Gastroesophageal sphincter (tissue), 4 donors: ENCODE data around the gene ADAM12. TPM values are rescaled to one million over a fixed set of nuclear protein-coding genes. Genes with fewer than 3 reads are reported as not detected.
"Not testable (repeated sequence)": the region's sequence is repeated elsewhere in the genome, so short reads cannot be mapped to it uniquely, and the experiment has no call there.

Experiments used
- ATAC-seq: fragments of 150-250 bp; one replicate; pipeline ENCODE4 v1.9.1; 2016; ENCODE audit warnings: mild to moderate bottlenecking, moderate library complexity
- H3K27ac ChIP-seq, 4 donors: fragments of 200-600 bp; sonication (generic) in 3 of 4; 1 replicate in 3 of 4; 2 replicates in 1 of 4; pipeline ENCODE4 v1.5.1; 2016 to 2019
- H3K27me3 ChIP-seq: fragments of 200-600 bp; sonication (generic); one replicate; pipeline ENCODE4 v1.5.1; 2019
- H3K36me3 ChIP-seq, 2 donors: fragments of 200-600 bp; sonication (generic); one replicate each; pipeline ENCODE4 v1.5.1; 2019; ENCODE audit warnings: control low read depth in 1 of 2
- H3K4me1 ChIP-seq, 3 donors: fragments of 200-600 bp; sonication (generic); 1 replicate in 2 of 3; 2 replicates in 1 of 3; pipeline ENCODE4 v1.5.1; 2016 to 2019; ENCODE audit warnings: control low read depth in 2 of 3
- H3K4me3 ChIP-seq, 2 donors: fragments of 200-600 bp; sonication (generic); one replicate each; pipeline ENCODE4 v1.5.1; 2019; ENCODE audit warnings: mild to moderate bottlenecking in 1 of 2, moderate library complexity in 1 of 2
- H3K9me3 ChIP-seq, 3 donors: fragments of 200-600 bp; sonication (generic); one replicate each; pipeline ENCODE4 v1.5.1; 2017 to 2019; ENCODE audit warnings: control low read depth in 2 of 3
- CTCF ChIP-seq, 4 experiments: fragments of 200-600 bp in 2 of 4; fragments of 450-650 bp in 2 of 4; sonication (generic) in 1 of 4; IDR thresholded peaks; one replicate each; pipeline ENCODE4 v1.5.1; 2017 to 2019; ENCODE audit warnings: antibody characterized with exemption in 4 of 4, mild to moderate bottlenecking in 2 of 4, moderate library complexity in 2 of 4
- EP300 ChIP-seq: sonication (generic); formaldehyde crosslinking; IDR thresholded peaks from one replicate; pipeline ENCODE4 v1.6.1; 2017; ENCODE audit warnings: antibody characterized with exemption, mild to moderate bottlenecking
- POLR2A ChIP-seq, 2 donors: fragments of 450-650 bp; IDR thresholded peaks; one replicate each; pipeline ENCODE4 v1.6.1; 2017; ENCODE audit warnings: antibody characterized with exemption in 2 of 2, mild to moderate bottlenecking in 2 of 2, moderate library complexity in 1 of 2
- POLR2AphosphoS5 ChIP-seq: sonication (generic); formaldehyde crosslinking; IDR thresholded peaks from one replicate; pipeline ENCODE4 v1.6.1; 2017; ENCODE audit warnings: antibody characterized with exemption
- WGBS, 2 donors: methylation state at CpG; one replicate each; pipeline ENCODE4 v1.1.5; 2018; ENCODE audit warnings: low coverage in 1 of 2; 5-methylcytosine and 5-hydroxymethylcytosine counted together
- total RNA-seq, 4 donors: library from RNA; depleted of rRNA; stranded (reverse); fragments of >200 nt; gene quantifications; one replicate each; pipeline ENCODE4 v1.1.0, GENCODE V29; 2016

The ADAM12 gene
- total RNA-seq, 4 donors from 2014 or later = 0.27 to 1.2 (median 0.89) TPM

GRCh38 chr10:126250527-126251310, 137.6 kb downstream of the ADAM12 start:
- H3K36me3 ChIP-seq = no peaks in the 10 kb centered on the region
- H3K4me3 ChIP-seq = no peak overlapping the region
- ATAC-seq = no peak
- WGBS, 2 donors = 73 to 81% methylated on average over 4 to 8 of the region's 8 CpGs
- no peak overlapping the region for H3K27ac ChIP-seq
- H3K4me1 ChIP-seq = no peaks in the 10 kb centered on the region
- no peaks in the 10 kb centered on the region for H3K9me3 ChIP-seq
- TF ChIP-seq POLR2A (IDR thresholded peaks at IDR 0.05) (no peak), CTCF (IDR thresholded peaks at IDR 0.05) (no peak), EP300 (no peak), POLR2AphosphoS5 (no peak)
- H3K27me3 ChIP-seq = no peaks in the 10 kb centered on the region

- no peaks in the 10 kb centered on the region for H3K27me3 ChIP-seq
- TF ChIP-seq CTCF (IDR thresholded peaks at IDR 0.05) (no peak), EP300 (no peak), POLR2A (IDR thresholded peaks at IDR 0.05) (no peak), POLR2AphosphoS5 (no peak)
- no peaks in the 10 kb centered on the region for H3K9me3 ChIP-seq
- no peak overlapping the region for H3K4me3 ChIP-seq
- 77 to 78% methylated on average over 4 to 5 of the region's 5 CpGs for WGBS, 2 donors
- H3K27ac ChIP-seq = no peak overlapping the region
- no peaks in the 10 kb centered on the region for H3K4me1 ChIP-seq
- ATAC-seq = no peak
- no peaks in the 10 kb centered on the region for H3K36me3 ChIP-seq
These were observed 138.2 kb downstream of the ADAM12 start for GRCh38 chr10:126250045-126250444.

GRCh38 chr10:126247446-126247975, 140.8 kb downstream of the ADAM12 start:
- H3K27me3 ChIP-seq = peaks cover 6% of the 10 kb centered on the region
- H3K4me3 ChIP-seq = no peak overlapping the region
- H3K9me3 ChIP-seq = no peaks in the 10 kb centered on the region
- 47 to 62% methylated on average over 10 to 11 of the region's 11 CpGs for WGBS, 2 donors
- ATAC-seq = peak; percentile 76
- H3K36me3 ChIP-seq = no peaks in the 10 kb centered on the region
- no peaks in the 10 kb centered on the region for H3K4me1 ChIP-seq
- H3K27ac ChIP-seq = no peak overlapping the region
- TF ChIP-seq POLR2AphosphoS5 (peak; percentile 28), POLR2A (IDR thresholded peaks at IDR 0.05) (no peak), CTCF (IDR thresholded peaks at IDR 0.05) (no peak), EP300 (no peak)

- H3K4me3 ChIP-seq, H3K9me3 ChIP-seq, H3K36me3 ChIP-seq, H3K4me1 ChIP-seq, H3K27me3 ChIP-seq, H3K27ac ChIP-seq, ATAC-seq: not testable (repeated sequence)
- WGBS, 2 donors = 60 to 92% methylated on average over 1 of the region's 1 CpG
These were observed 141.9 kb downstream of the ADAM12 start for GRCh38 chr10:126246396-126246795.

GRCh38 chr10:126245501-126245900, 142.8 kb downstream of the ADAM12 start:
- H3K9me3 ChIP-seq = no peaks in the 10 kb centered on the region
- ATAC-seq = no peak
- H3K27me3 ChIP-seq = peaks cover 6% of the 10 kb centered on the region
- no peaks in the 10 kb centered on the region for H3K36me3 ChIP-seq
- H3K4me1 ChIP-seq = no peaks in the 10 kb centered on the region
- WGBS, 2 donors = 81 to 92% methylated on average over 3 to 4 of the region's 4 CpGs
- H3K4me3 ChIP-seq = no peak overlapping the region
- TF ChIP-seq EP300 = no peak
- H3K27ac ChIP-seq = no peak overlapping the region

- ATAC-seq = no peak
- no peak overlapping the region for H3K27ac ChIP-seq
- WGBS, 2 donors = 80 to 92% methylated on average over 3 to 4 of the region's 5 CpGs
These were observed 144.3 kb downstream of the ADAM12 start for GRCh38 chr10:126243971-126244370.

More at GRCh38 chr10:126243971-126244370, 144.3 kb downstream of the ADAM12 start:
- no peak for TF ChIP-seq CTCF (IDR thresholded peaks at IDR 0.05)
- TF ChIP-seq EP300 = no peak
- no peak for TF ChIP-seq POLR2AphosphoS5
- TF ChIP-seq POLR2A (IDR thresholded peaks at IDR 0.05) = no peak
- no peaks in the 10 kb centered on the region for H3K36me3 ChIP-seq
- H3K4me3 ChIP-seq = no peak overlapping the region
- peaks cover 11% of the 10 kb centered on the region for H3K27me3 ChIP-seq
- H3K9me3 ChIP-seq = no peaks in the 10 kb centered on the region
- no peaks in the 10 kb centered on the region for H3K4me1 ChIP-seq
